Inflammatory macrophage (primary cell): ENCODE results near the gene FOXN1.

ENCODE experiments used
- DNase-seq, 2 donors: peaks; one replicate each; pipeline ENCODE4 v3.0.0-alpha.2; 2020 to 2022

Gene FOXN1

GRCh38 chr17:28526381-28526780, 20.2 kb downstream of the FOXN1 start:
- DNase-seq = no peak

DNA sequence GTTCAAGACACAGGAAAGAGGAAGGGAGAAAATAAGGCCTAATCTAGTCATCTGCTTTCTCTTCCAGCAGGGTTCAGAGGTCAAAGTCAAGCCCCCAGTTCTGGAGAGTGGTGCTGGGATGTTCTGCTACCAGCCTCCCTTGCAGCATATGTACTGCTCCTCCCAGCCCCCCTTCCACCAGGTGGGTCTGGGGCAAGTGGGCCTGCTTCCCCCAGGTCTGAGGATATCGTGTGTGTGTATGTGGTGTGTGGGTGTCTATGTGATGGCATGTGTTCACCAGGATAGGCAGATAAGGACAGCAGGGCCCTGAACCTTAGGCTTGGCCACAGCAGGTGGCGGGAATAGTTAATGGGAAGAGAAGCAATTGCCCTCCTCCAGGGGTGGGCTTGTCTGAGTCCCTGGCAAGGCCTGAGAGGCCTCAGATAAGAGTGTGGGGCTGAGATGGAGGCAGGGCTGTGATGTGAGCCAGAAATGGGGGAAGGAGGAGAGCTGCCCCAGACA, 21.1 kb downstream of the FOXN1 start:
- DNase-seq = no peak

- DNase-seq = no peak
Measured at GRCh38 chr17:28527859-28528258, 21.7 kb downstream of the FOXN1 start.

GRCh38 chr17:28528327-28529012, 22.3 kb downstream of the FOXN1 start:
- no peak for DNase-seq

GRCh38 chr17:28529013-28529400, 22.9 kb downstream of the FOXN1 start:
- DNase-seq = no peak

DNA sequence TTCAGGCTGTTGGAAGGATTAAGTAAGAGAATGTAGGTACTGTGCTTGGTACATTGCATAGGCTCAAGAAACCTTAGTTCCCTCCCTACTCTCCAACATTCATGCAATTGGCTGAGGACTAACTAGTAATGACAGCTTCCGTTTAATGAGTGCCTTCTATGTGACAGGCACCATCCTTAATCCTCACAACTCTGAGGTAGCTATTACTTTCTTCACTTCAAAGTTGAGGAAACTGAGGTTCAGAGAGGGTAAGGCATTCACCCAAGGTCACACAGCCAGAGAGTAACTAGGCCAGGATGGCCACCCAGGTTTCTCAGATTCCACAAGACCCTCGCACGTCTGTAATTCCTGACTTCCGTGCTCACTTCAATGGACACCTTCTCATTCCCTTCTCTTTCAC, 24.1 kb downstream of the FOXN1 start:
- no peak for DNase-seq

DNA sequence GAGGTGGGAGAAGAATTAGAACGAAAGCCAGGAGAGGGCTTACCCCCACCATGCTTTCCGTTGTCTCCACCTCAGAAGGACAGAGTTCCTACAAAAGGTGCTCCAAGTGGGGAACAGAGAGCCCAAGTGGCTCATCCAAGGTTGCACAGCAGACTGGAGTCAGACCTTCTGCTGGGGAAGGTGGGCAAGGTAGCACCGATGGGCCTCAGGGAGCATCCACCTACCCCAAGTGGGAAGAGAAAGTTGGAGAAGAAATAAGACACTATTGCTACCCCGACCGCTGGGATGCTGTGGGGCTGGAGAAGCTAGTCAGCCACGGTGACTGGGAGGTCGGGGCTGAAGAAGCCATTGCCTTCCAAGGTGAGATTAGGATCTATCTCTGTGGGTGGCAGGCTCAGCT, 24.8 kb downstream of the FOXN1 start:
- DNase-seq = no peak

GRCh38 chr17:28532050-28532960, 26.2 kb downstream of the FOXN1 start:
- no peak for DNase-seq

DNA sequence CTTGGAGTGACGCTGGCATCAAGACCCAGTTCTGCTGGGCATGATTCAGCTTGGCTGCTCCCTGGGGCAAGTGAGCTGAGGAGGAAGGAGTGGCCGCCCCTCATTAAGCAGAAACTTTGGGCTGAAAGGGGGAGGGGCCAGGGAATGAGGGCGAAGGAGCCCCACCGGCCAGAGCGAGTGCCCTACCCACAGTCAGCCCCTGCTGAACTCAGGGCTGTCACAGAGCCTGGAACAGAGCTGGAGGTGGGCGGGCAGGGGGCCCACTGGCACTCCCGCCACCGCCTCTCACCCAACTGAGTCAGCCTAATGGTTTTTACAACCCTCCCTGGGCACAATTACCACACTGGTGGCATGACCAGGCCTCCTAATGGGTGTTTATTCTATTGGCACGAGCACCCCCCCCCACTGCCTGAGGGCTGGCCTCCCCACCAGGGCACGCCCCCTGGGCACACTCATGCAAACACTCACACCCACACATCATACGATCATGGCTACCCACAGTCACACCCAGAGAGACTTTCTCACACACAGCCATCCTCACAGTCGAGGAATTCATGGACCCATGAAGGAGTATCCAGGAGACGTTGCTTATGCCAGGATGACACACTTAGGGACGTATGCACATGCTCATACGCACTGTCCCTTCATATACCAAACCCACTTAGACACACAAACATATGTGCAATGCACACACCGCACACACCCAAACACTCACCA, 27.1 kb downstream of the FOXN1 start:
- no peak for DNase-seq

- DNase-seq = no peak
Measured at GRCh38 chr17:28534740-28535375, 28.7 kb downstream of the FOXN1 start.

DNA sequence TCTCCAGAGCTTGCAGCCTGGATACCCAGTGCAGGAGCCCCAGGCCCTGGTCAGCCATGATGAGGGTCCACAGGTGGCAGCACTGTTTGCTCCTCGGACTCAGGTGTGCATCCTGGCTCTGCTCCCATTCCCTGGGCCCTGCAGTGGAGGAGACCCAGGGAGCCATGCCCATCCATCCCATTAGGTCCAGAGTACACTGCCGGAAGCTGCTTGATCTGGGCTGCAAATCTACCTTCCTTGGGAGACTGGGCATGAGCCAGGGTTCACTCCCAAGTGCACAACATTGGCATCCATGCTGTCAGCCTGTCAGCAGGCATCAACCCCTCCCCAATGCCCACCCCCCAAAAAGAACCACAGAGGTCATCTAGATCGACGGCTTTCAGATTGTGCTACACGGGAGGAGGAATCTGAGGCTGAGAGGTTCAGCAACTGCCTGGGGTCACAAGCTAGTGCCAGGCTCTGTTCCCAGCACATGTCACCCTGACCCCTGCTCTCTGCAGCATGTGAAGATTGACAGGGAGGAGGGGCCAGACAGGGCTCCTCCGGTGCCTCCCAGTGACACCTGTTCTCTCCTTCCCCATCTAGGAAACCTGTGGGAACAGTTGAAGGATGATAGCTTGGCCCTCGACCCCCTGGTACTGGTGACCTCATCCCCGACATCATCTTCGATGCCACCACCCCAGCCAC, 30.5 kb downstream of the FOXN1 start:
- no peak for DNase-seq

DNA sequence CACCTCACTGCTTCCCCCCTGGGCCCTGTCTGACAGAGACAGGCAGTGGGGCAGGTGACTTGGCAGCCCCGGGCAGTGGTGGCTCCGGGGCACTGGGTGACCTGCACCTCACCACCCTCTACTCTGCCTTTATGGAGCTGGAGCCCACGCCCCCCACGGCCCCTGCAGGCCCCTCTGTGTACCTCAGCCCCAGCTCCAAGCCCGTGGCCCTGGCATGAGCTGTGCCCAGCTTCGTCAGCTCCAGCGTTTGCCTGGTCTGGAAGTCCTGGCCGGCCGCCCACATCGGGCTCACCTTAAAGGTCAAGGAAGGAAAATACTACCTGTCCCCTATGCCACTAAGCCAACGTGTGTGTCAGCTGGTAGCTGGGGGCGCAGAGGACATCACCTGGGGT, 31.1 kb downstream of the FOXN1 start:
- DNase-seq = no peak

DNA sequence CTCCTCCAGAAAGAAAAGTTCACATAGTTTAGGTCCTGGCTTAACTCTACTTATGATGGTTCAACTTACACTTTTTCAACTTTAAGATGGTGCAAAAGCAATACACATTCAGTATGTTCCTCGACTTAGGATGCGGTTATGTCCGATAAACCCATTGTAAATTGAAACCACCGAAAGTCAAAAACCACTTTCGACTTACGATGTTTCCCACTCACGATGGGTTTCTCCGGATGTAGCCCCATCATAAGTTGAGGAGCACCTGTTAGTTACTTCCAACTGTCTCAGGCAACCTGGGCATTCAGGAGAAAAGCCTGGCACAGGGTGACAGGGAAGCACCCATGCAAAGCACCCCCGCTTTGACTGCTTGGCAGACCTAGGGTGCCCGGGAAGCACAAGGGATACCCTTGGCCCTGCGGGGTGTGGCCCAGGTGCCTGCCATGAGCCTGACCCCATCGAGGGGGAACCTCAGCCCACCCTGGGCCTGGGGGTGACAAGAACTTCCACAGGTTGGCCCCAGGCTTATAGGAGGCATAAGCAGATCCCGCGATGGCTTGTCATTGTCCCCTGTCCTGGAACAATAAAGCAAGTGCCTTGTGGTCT, 32.2 kb downstream of the FOXN1 start:
- no peak for DNase-seq

GRCh38 chr17:28540231-28540630, 34.1 kb downstream of the FOXN1 start:
- no peak for DNase-seq

DNA sequence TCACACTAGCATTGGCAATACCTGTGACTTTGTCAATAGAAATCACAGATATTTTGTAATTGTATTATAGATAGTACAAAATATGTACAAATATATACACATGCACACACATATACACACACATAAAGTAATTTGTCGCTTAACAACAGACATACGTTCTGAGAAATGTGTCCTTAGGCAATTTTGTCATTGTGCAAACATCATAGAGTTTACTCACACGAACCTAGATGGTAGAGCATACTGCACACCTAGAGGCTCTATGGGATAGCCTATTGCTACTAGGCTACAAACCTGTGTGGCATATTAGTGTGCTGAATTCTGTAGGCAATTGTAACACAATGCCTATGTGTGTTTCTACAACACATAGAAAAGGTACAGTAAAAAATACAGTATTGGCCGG, 35.3 kb downstream of the FOXN1 start:
- DNase-seq = no peak

GRCh38 chr17:28544402-28545140, 38.4 kb downstream of the FOXN1 start:
- DNase-seq = no peak

- DNase-seq = no peak
Measured at GRCh38 chr17:28545141-28545503, 39.0 kb downstream of the FOXN1 start.

DNA sequence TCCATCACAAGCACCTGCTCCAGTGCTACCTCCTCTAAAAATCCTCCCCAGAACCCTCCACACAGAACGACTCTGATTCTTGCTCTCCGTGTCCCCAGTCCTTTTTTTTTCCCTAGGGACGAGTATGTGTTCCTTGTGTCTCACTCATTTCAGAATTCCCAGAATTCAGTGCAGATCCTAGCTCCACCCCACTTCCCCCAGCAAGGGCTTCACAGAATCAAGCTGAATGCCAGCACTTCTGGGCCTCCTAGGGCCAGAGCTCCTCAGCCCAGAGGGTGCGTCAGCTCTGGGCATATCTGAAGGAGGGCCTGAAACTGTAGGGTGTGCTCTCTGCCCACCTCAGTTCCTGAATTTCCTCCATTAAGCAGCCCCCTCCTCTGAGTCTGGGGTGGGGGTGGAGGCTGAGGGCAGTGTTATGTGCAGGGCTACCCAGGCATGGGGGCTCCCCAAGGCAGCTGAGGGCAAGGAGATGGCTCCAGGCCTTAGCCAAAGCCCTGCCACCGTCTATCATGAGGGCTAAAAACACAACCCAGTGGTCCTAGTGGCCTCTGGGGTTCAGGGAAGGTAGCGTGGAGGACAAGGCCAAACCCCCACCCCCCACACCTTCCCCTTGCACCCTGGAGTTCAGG, 39.8 kb downstream of the FOXN1 start:
- DNase-seq = no peak

- DNase-seq = no peak
Measured at GRCh38 chr17:28547096-28547622, 41.0 kb downstream of the FOXN1 start.
